ENCODE data around the gene BOLL.
"Not testable (repeated sequence)": the region's sequence is repeated elsewhere in the genome, so short reads cannot be mapped to it uniquely, and the experiment has no call there.

Gene BOLL

GRCh38 chr2:197798187-197798586 is 13.1 kb upstream of the BOLL start:
- DNase-seq (ENCODE audit: low read depth in 4 of 4, low spot score in 1 of 4), result no peak

GRCh38 chr2:197795277-197795676 is 10.2 kb upstream of the BOLL start:
- no peak for DNase-seq (ENCODE audit: low read depth in 4 of 4, low spot score in 1 of 4)

DNA sequence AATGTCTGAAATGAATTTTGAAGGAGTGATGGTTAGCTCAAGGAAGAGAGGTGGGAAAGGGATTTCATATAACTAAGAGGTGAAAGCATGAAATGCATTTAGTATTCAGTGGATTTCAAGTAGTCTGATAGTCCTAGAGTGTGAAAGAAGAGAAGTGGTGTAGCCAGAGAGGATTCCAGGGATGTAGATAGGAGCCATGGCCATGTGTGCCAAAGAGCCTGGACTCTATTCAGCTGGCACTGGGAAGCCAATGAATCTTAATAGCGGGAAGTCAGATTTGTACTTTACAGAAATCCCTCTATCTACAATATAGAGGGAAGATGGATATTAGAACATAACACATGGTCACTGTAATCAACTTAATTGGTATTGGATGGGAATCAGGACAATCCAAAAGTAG is 8.3 kb upstream of the BOLL start:
- no peak for DNase-seq (ENCODE audit: low read depth in 4 of 4, low spot score in 1 of 4)

DNA sequence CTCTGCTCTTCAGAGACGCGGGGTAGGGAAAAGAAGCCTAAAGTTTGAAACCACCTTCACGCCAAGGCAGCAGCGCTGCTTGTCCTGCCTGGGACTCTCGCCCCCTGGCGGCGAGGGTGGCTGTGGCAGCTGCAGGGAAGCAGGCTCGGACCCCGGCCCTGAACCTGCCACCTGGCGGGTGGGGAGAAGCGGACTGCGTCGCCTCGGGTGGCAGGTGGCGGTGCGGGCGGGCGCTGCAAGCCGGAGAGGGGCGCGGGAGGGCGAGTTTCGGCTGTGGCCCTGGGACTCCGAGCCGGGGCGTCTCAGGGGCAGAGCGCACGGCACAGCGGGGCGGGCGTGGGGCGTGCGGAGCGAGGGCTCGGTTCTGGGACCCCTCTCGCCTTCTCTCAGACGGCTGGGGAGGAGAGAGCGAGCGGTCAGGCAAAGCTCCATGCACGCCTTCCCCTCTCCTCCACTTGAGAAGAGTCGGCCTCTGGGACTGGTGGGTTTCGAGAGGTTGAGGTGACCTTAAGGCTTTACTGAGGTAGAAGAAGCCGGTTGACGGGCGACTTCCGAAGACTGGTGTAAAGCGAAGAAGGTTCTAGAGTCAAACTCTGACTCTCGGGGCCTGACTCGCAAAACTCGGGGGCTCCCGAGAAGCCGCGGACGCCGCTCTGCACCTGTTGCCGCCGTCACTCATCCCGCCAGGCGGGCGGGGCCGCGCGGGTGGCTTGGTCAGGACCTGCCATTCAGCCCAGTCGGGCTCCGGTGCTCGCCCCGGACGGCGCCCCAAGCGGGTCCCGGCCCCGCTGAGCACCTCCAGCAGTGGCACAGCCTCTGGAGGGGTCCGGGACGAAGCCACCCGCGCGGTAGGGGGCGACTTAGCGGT is 1.1 kb upstream of the BOLL start:
- peak in 1 of 4 experiments; percentile 68 for DNase-seq (ENCODE audit: low read depth in 4 of 4, low spot score in 1 of 4)

DNA sequence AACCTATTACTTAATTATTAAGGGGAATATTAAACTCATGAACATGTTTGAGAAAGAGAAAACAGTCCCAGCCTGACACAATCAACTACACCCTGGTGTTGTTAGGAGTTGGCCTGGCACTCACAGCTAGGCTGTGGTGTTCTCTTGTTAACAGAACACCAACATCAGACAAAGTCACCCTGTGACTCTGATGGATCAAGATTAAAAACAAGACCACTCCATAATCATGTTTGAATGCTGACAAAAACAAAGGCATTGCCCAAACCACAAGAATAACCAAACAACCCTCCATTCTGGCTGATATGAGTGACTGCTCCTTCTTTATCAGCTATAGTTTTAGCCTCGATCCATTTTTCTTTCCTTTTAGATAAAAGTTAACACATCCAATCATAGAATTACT is 3.0 kb downstream of the BOLL start:
- no peak for DNase-seq (ENCODE audit: low read depth in 4 of 4, low spot score in 1 of 4)

DNA sequence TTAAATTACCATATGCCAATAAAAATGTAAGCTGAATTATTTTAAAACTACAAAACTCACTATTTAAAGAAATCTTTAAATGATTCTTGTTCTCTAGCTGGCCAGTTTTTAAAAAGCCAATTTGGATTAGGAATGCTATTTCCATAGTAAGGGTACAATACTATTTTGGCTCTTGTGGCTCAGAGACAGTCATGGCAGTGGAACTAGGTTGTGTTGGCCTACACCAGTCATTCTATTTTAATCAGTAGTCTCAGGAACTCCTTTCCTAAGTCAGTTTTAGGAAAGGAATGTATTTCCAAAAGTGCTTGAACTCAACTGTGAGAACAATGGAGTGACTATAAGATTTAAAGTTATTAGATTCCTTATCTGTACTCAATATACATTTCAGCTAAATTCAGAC is 5.9 kb downstream of the BOLL start:
- no peak for DNase-seq (ENCODE audit: low read depth in 4 of 4, low spot score in 1 of 4)

DNA sequence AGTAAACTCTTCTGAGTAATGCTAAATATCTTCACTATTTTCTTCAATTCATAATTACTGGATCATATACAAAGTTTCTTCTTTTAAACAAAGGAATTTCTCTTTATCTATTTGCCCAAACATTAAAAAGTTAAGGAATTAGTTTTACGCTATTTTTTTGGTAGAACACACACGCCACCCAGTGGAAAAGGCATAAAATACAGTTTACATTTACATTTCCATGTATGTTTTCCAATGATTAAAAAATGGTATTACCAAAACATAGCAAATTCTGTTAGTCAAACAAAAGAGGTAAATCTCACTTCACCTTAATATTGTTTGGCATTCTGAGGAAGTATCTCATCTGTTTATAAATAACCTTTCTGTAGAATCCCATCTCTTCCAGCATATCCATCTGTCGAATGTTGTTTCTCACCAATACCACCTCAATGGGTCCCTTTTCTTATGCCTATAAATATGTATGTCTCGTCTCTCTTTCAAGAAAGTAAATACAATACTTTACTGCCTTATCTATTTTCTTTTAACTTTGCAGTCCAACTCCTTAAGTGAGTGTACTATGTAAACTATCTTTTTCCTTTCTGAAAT is 7.2 kb downstream of the BOLL start:
- DNase-seq (ENCODE audit: low read depth in 4 of 4, low spot score in 1 of 4), result no peak

DNA sequence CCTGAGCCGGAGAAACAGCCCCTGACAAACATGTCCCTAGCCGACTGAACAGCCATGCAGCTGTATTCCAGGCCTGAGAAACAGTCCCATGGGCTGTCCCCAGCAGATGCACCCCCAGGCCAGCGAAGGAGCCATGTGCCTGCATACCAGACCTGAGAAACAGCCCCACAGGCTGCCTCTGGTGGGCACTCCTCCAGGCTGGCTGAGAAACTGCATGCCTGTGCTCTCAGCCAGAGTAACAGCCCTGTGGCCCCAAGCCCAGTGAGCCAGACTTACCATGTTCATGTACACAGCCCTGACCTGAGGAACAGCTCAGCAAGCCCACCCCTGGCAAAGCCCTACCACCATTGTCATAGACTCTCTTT is 24.8 kb downstream of the BOLL start:
- DNase-seq (ENCODE audit: low read depth in 4 of 4, low spot score in 1 of 4), result no peak

- no peak for DNase-seq (ENCODE audit: low read depth in 4 of 4, low spot score in 1 of 4)
Observed at GRCh38 chr2:197759625-197760292, 25.4 kb downstream of the BOLL start.

DNA sequence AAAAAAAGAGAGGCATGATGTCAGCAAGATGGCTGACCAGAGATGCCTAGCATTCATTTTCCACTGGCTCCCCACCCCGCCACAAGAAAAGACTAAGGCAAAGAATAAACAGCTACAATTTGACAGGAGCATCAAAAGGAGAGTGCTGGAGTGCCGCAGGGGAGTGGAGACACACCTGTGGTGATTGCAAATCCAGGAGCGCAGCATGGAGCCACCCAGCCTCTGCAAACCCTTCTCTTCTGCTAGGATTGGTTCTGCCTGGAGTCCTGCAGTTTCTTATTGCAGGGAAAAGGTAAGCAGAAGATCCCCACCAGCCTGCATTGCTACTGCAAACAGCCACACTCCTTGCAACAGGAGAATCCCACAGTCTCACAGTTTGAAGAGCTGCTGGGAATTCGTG is 26.1 kb downstream of the BOLL start:
- no peak for DNase-seq (ENCODE audit: low read depth in 4 of 4, low spot score in 1 of 4)

- no peak for DNase-seq (ENCODE audit: low read depth in 4 of 4, low spot score in 1 of 4)
Observed at GRCh38 chr2:197740200-197740599, 44.9 kb downstream of the BOLL start.

GRCh38 chr2:197728555-197729544 is 56.3 kb downstream of the BOLL start:
- not testable (repeated sequence) for DNase-seq (ENCODE audit: low read depth in 4 of 4, low spot score in 1 of 4)

DNA sequence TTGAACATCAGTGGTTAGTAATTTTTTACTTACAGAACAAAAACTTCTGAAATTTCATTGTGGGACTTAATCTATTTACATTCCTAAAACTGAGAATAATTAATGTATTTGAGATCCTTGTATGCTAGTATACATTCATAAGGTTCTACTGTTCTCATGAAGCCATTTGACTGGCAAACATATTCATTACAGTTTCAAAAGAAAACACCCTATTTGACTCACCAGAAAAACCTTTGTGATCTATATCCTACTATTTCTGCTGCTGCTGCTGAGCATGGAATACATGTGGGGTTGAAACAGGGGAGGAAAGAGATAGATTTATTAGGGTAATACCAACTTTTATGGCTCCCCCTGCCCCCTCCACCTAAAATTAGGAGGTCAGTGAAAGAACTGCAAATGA is 58.1 kb downstream of the BOLL start:
- no peak for DNase-seq (ENCODE audit: low read depth in 4 of 4, low spot score in 1 of 4)

- no peak for DNase-seq (ENCODE audit: low read depth in 4 of 4, low spot score in 1 of 4)
Observed at GRCh38 chr2:197717863-197718262, 67.3 kb downstream of the BOLL start.

GRCh38 chr2:197713271-197713670 is 71.8 kb downstream of the BOLL start:
- DNase-seq (ENCODE audit: low read depth in 4 of 4, low spot score in 1 of 4), result no peak

DNA sequence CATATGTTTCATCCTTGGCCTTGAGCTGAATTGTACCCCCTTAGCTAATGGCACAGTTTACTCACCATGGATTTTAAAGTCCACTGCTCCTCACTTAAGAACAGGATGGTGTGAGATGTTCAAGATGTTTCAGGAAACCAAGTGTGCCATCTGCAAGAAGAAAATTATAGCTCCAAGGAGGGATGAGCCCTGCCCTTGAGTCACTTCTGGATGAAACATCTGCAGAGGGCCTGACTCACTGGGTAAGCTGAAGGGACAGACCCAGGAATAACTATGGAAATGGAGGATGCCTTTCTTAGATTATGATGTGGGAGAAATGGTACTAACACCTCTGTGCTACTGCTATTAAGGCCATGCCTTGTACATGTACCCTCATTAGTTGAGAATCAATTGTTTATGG is 73.5 kb downstream of the BOLL start:
- no peak for DNase-seq (ENCODE audit: low read depth in 4 of 4, low spot score in 1 of 4)

GRCh38 chr2:197710424-197711042 is 74.6 kb downstream of the BOLL start:
- no peak for DNase-seq (ENCODE audit: low read depth in 4 of 4, low spot score in 1 of 4)

GRCh38 chr2:197709140-197709539 is 76.0 kb downstream of the BOLL start:
- DNase-seq (ENCODE audit: low read depth in 4 of 4, low spot score in 1 of 4), result not testable (repeated sequence)

DNA sequence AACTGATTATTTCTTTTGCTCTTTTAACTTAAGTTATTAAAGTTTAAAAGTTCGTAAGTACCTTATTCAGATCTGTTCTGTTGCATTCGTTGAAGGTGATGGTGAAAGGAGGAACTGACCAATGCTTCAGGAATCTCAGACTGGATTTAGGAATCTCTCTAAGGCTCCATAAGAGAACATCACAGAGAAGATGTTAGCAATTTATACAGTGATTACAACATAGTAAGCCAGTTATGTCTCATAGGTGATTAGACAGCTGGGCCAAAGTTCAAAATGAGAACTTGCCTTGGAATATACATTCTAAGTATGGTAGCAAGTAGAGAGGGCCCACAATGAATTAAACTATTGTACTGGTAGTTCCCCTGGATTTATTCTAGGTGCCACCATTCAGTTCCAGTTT is 76.8 kb downstream of the BOLL start:
- DNase-seq (ENCODE audit: low read depth in 4 of 4, low spot score in 1 of 4), result no peak

GRCh38 chr2:197707316-197708213 is 77.6 kb downstream of the BOLL start:
- no peak for DNase-seq (ENCODE audit: low read depth in 4 of 4, low spot score in 1 of 4)
